22Rv1 (cell line): ENCODE measurements around the gene FAM174B.

Experiments used
- CTCF ChIP-seq: fragments of 450-650 bp; IDR thresholded peaks from 2 replicates; pipeline ENCODE4 v1.5.1; 2017; ENCODE audit warnings: mild to moderate bottlenecking
- ZFX ChIP-seq: fragments of 450-650 bp; IDR thresholded peaks from 2 replicates; pipeline ENCODE4 v1.6.1; 2017; ENCODE audit warnings: antibody characterized with exemption, borderline replicate concordance

- TF ChIP-seq CTCF (no peak), ZFX (no peak)
Observed at GRCh38 chr15:92623435-92623834, 32.1 kb downstream of the FAM174B start.
